ENCODE measurements around the gene OR8B12. TPM values are rescaled to one million over a fixed set of nuclear protein-coding genes. Genes with fewer than 3 reads are reported as not detected.

OR8B12 gene
- total and polyA plus RNA-seq, 2 of the 4 experiments (the other 2 are of a cell fraction) = not detected

DNA sequence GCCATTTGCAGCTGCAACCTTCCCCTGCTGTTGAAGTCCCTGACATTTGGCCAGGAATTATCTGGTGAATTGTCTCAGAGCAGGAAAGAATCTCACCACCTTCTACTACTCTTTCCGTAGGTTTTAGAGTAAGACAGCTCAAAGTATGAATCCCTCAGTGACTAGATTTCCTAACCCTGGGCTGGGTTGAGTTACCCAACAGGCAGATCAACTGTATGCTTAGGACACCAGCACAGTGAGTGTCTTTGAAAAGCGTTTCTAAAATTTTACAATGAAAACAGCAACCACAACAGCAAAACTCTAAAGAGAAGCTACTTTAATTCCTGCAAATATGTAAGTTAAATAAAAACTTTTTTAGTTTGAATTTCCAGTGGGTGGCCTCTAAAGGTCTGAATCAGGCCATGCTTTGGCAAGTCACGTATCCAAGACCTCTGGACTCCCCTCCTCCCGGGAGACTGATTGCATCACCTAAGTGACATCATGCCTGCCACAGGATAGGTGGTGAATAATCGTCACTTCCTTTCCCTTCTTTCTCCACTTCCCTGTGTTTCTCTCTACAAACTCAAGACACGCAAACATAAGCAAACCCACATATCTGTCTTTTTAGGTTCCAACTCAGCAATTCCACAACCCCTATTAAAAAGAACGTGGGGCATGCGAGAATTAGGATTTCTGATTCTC is 7.8 kb downstream of the OR8B12 start:
- dilution Hi-C loops (cut with HindIII; ENCODE audit: low sequenced_read_pairs, unreplicated experiment) = no loop called here
- peak; percentile 6 for DNase-seq

More for the DNA sequence above, 7.8 kb downstream of the OR8B12 start:
- no peak overlapping the region for H2AFZ ChIP-seq (replicated peaks; ENCODE audit: low read length, poor library complexity)
- H3K9me1 ChIP-seq (ENCODE audit: insufficient read depth, low read length) = no peaks in the 10 kb centered on the region
- WGBS, 2 experiments (ENCODE audit: extremely low coverage in 2 of 2, insufficient read length in 1 of 2) = 83% methylated on average over 1 of the region's 8 CpGs; no CpG with 5 or more reads in 1 of the 2 experiments
- in situ Hi-C loops (cut with MboI; ENCODE audit: low sequenced_read_pairs) (no loop called here), intact Hi-C loops (cut with micrococcal nuclease) (no loop called here)
- BruUV-seq (replicated peaks) = no TSS peak
- no peak overlapping the region for H2BK20ac ChIP-seq (ENCODE audit: low read depth, low read length)
- no peak overlapping the region for H4K5ac ChIP-seq (ENCODE audit: low read depth, low read length)
- H2BK15ac ChIP-seq (ENCODE audit: low read depth, low read length) = no peak overlapping the region
- H4K91ac ChIP-seq (ENCODE audit: insufficient read depth, low read depth, low read length) = no peak overlapping the region
- no peaks in the 10 kb centered on the region for H3K9me3 ChIP-seq (ENCODE audit: control insufficient read depth, insufficient read depth, low read length)
- no peaks in the 10 kb centered on the region for H3K79me1 ChIP-seq (ENCODE audit: low read depth in 1 of 2, low read length in 2 of 2)
- no peak overlapping the region for H2BK5ac ChIP-seq (ENCODE audit: low read depth, low read length, poor library complexity, severe bottlenecking)
- no peak overlapping the region for H3K4ac ChIP-seq (ENCODE audit: low read depth, low read length)
- H3K4me1 ChIP-seq (ENCODE audit: control insufficient read depth, insufficient read depth, low read length) = no peaks in the 10 kb centered on the region
- H3K9ac ChIP-seq (ENCODE audit: low read depth, low read length) = no peak overlapping the region
- POLR2A ChIA-PET (ENCODE audit: unreplicated experiment) = no interaction called here
- no peak overlapping the region for H3K56ac ChIP-seq (ENCODE audit: extremely low read depth, insufficient read depth, low read length)
- no peak for ATAC-seq (ENCODE audit: low read depth)
- H3K18ac ChIP-seq (ENCODE audit: low read depth, low read length) = no peak overlapping the region
- TF ChIP-seq FOS (IDR thresholded peaks at IDR 0.05; ENCODE audit: low read depth, low read length) (no peak), CEBPB (IDR thresholded peaks at IDR 0.05; ENCODE audit: low read depth, low read length) (peak; percentile 66), MXI1 (IDR thresholded peaks at IDR 0.05; ENCODE audit: borderline replicate concordance, low read depth, low read length) (no peak), MAZ (IDR thresholded peaks at IDR 0.05; ENCODE audit: borderline replicate concordance, low read depth, low read length) (no peak), CHD1 (IDR thresholded peaks at IDR 0.05; ENCODE audit: low read depth, low read length) (no peak), RFX5 (IDR thresholded peaks at IDR 0.05; ENCODE audit: low read depth, low read length) (no peak)
- TF ChIP-seq, protein P1, sequence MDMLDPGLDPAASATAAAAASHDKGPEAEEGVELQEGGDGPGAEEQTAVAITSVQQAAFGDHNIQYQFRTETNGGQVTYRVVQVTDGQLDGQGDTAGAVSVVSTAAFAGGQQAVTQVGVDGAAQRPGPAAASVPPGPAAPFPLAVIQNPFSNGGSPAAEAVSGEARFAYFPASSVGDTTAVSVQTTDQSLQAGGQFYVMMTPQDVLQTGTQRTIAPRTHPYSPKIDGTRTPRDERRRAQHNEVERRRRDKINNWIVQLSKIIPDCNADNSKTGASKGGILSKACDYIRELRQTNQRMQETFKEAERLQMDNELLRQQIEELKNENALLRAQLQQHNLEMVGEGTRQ (IDR thresholded peaks at IDR 0.05; ENCODE audit: low read depth, low read length) = no peak
- TF ChIP-seq, protein P2, sequence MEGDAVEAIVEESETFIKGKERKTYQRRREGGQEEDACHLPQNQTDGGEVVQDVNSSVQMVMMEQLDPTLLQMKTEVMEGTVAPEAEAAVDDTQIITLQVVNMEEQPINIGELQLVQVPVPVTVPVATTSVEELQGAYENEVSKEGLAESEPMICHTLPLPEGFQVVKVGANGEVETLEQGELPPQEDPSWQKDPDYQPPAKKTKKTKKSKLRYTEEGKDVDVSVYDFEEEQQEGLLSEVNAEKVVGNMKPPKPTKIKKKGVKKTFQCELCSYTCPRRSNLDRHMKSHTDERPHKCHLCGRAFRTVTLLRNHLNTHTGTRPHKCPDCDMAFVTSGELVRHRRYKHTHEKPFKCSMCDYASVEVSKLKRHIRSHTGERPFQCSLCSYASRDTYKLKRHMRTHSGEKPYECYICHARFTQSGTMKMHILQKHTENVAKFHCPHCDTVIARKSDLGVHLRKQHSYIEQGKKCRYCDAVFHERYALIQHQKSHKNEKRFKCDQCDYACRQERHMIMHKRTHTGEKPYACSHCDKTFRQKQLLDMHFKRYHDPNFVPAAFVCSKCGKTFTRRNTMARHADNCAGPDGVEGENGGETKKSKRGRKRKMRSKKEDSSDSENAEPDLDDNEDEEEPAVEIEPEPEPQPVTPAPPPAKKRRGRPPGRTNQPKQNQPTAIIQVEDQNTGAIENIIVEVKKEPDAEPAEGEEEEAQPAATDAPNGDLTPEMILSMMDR (conservative IDR thresholded peaks at IDR 0.05; ENCODE audit: low read depth, low read length) = no peak
- no peak overlapping the region for H3K14ac ChIP-seq (replicated peaks; ENCODE audit: low read depth, low read length)
- H4K20me1 ChIP-seq (ENCODE audit: insufficient read depth, low read length) = no peaks in the 10 kb centered on the region
- CTCF ChIA-PET = no interaction called here
- H3K4me3 ChIP-seq (ENCODE audit: insufficient read depth, low read depth, low read length) = no peak overlapping the region
- no peak overlapping the region for H2BK120ac ChIP-seq (ENCODE audit: low read depth, low read length)
- H2AK5ac ChIP-seq (ENCODE audit: low read depth, low read length) = no peak overlapping the region
- no peak overlapping the region for H4K8ac ChIP-seq (ENCODE audit: low read depth in 2 of 2, low read length in 2 of 2)
- H3K4me2 ChIP-seq (ENCODE audit: low read depth, low read length) = no peak overlapping the region
- no peak overlapping the region for H3K23ac ChIP-seq (ENCODE audit: low read depth, low read length)
- H3K36me3 ChIP-seq (ENCODE audit: control insufficient read depth, insufficient read depth, low read length) = no peaks in the 10 kb centered on the region
- no peak overlapping the region for H3K27ac ChIP-seq (ENCODE audit: insufficient read depth, low read length)
- H2AK9ac ChIP-seq (replicated peaks; ENCODE audit: low read depth, low read length, poor library complexity) = no peak overlapping the region
- H3K27me3 ChIP-seq (ENCODE audit: control insufficient read depth, insufficient read depth, low read length) = no peaks in the 10 kb centered on the region
